Type B pancreatic cell (in vitro differentiated cells): ENCODE measurements around the gene SRC. TPM values are rescaled to one million over a fixed set of nuclear protein-coding genes. Genes with fewer than 3 reads are reported as not detected.
"Not testable (repeated sequence)": the region's sequence is repeated elsewhere in the genome, so short reads cannot be mapped to it uniquely, and the experiment has no call there.

ENCODE experiments used
- DNase-seq: peaks from one replicate; pipeline ENCODE4 v3.0.0; 2021; ENCODE audit warnings: mixed read lengths; ENCODE audit not compliant: unreplicated experiment; ENCODE audit errors: extremely low spot score
- H3K27ac Mint-ChIP-seq: 2 replicates; pipeline ENCODE4 v1.8.0; 2021; ENCODE audit warnings: mild to moderate bottlenecking, mixed read lengths
- H3K27me3 Mint-ChIP-seq: 2 replicates; pipeline ENCODE4 v1.8.0; 2021; ENCODE audit warnings: mixed read lengths
- H3K36me3 Mint-ChIP-seq: 2 replicates; pipeline ENCODE4 v1.8.0; 2021; ENCODE audit warnings: mixed read lengths
- H3K4me1 Mint-ChIP-seq: one replicate; pipeline ENCODE4 v1.8.0; 2021; ENCODE audit warnings: mixed read lengths; ENCODE audit not compliant: unreplicated experiment
- H3K4me3 Mint-ChIP-seq: 2 replicates; pipeline ENCODE4 v1.8.0; 2021; ENCODE audit warnings: mild to moderate bottlenecking, mixed read lengths
- H3K9me3 Mint-ChIP-seq: 2 replicates; pipeline ENCODE4 v1.8.0; 2021; ENCODE audit warnings: mixed read lengths
- CTCF ChIP-seq: fragments of 200-600 bp; sonication (generic); conservative IDR thresholded peaks from 2 replicates; pipeline ENCODE4 v1.5.0; 2021; ENCODE audit warnings: antibody characterized with exemption, mild to moderate bottlenecking
- total RNA-seq: library from RNA; stranded (reverse); gene quantifications from 2 replicates; pipeline ENCODE4 v1.2.1, GENCODE V29; 2021; ENCODE audit warnings: low replicate concordance

Gene SRC
- total RNA-seq, 1 donor from 2014 or later, result 56.0 TPM

GRCh38 chr20:37337208-37337991, 8.5 kb upstream of the SRC start:
- H3K27me3 Mint-ChIP-seq, result no peaks in the 10 kb centered on the region

GRCh38 chr20:37338380-37338779, 7.6 kb upstream of the SRC start:
- H3K9me3 Mint-ChIP-seq, H3K27ac Mint-ChIP-seq, H3K36me3 Mint-ChIP-seq, H3K4me3 Mint-ChIP-seq, H3K27me3 Mint-ChIP-seq, DNase-seq: not testable (repeated sequence)
- H3K4me1 Mint-ChIP-seq, result peaks cover 32% of the 10 kb centered on the region

More at GRCh38 chr20:37337208-37337991, 8.5 kb upstream of the SRC start:
- Mint-ChIP-seq H3K36me3 (no peaks in the 10 kb centered on the region), H3K9me3 (no peaks in the 10 kb centered on the region), H3K4me3 (no peak overlapping the region), H3K27ac (no peak overlapping the region), H3K4me1 (peaks cover 33% of the 10 kb centered on the region)
- DNase-seq, result no peak
- TF ChIP-seq CTCF, result no peak

DNA sequence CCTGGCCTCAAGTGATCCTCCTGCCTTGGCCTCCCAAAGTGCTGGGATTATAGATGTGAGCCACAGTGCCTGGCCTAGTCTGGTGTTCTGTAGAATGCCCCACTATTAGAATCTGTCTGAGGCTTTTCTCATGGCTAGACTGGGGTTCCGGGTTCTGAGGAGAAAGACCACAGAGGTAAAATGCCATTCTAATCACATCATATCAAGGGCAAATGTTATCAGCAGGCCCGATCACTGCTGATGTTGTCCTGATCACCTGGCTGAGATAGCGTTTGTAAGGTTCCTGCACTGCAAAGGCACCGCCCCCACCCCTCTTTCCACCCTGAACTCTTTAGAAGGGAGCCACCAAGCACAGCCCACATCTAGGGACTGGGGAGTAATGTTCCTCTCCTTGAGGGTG, 6.7 kb upstream of the SRC start:
- H3K4me1 Mint-ChIP-seq, result peaks cover 37% of the 10 kb centered on the region
- no peaks in the 10 kb centered on the region for H3K27me3 Mint-ChIP-seq
- DNase-seq, result no peak
- H3K36me3 Mint-ChIP-seq, result no peaks in the 10 kb centered on the region
- H3K27ac Mint-ChIP-seq, result no peak overlapping the region
- no peak for TF ChIP-seq CTCF
- no peak overlapping the region for H3K4me3 Mint-ChIP-seq
- H3K9me3 Mint-ChIP-seq, result no peaks in the 10 kb centered on the region

DNA sequence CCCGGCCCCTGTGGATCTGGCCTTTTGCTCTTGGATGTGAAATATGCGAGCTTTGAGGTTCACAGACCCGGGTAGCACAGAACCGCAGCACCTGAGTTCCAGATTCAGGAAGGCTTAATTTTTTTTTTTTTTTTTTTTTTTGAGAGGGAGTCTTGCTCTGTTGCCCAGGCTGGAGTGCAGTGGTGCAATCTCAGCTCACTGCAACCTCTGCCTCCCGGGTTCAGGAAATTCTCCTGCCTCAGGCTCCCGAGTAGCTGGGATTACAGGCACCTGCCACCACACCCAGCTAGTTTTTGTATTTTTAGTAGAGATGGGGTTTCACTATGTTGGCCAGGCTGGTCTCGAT, 6.2 kb upstream of the SRC start:
- peaks cover 42% of the 10 kb centered on the region for H3K4me1 Mint-ChIP-seq
- not testable (repeated sequence) for H3K27me3 Mint-ChIP-seq, H3K27ac Mint-ChIP-seq, H3K36me3 Mint-ChIP-seq, H3K4me3 Mint-ChIP-seq, H3K9me3 Mint-ChIP-seq, DNase-seq

DNA sequence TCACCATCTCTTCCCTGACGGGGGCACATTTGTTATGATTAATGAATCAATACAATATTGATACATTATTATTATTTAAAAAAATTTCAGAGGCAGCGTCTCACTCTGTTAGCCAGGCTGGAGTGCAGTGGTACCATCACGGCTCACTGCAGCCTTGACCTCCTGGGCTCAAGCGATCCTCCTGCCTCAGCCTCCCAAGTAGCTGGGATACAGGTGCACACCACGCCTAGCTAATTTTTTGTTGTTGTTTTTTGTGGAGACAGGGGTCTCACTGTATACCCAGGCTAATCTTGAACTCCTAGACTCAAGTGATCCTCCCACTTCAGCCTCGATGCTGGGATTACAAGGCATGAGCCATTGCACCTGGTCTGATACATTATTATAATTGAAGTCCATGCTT, 4.9 kb upstream of the SRC start:
- Mint-ChIP-seq H3K4me1 (peaks cover 43% of the 10 kb centered on the region), H3K27ac (peak overlapping the region; percentile 31), H3K36me3 (no peaks in the 10 kb centered on the region)

DNA sequence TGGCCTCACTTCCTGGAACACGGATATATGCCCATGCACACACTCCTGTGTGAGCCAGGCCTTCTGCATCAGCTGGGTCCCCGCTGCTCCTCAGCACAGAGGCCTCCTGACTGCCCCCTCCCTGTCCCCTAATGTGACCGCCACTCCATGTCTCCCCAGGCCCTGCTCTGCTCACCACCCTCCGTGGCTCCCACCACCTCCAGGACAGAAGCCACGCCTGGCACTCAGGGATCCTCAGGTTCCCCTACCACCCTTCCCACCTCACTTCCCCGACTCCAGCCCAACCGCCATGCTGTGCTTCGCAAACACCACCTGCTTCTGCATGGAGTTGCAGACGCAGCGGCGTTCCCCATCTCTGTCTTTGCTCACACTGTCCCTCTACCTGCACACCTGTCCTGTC, 4.3 kb upstream of the SRC start:
- Mint-ChIP-seq H3K9me3 (no peaks in the 10 kb centered on the region), H3K4me3 (no peak overlapping the region), H3K27me3 (no peaks in the 10 kb centered on the region), H3K27ac (no peak overlapping the region), H3K4me1 (peaks cover 39% of the 10 kb centered on the region), H3K36me3 (no peaks in the 10 kb centered on the region)
- no peak for DNase-seq
- no peak for TF ChIP-seq CTCF

More for the DNA sequence above, 4.9 kb upstream of the SRC start:
- no peak for TF ChIP-seq CTCF
- no peak overlapping the region for H3K4me3 Mint-ChIP-seq
- no peaks in the 10 kb centered on the region for H3K27me3 Mint-ChIP-seq
- no peak for DNase-seq
- H3K9me3 Mint-ChIP-seq, result no peaks in the 10 kb centered on the region
